ENCODE results near the gene ZNF215. TPM values are rescaled to one million over a fixed set of nuclear protein-coding genes. Genes with fewer than 3 reads are reported as not detected.

ZNF215 gene
- total and polyA plus RNA-seq, 4 donors: 0.26 to 3.9 (median 0.85) TPM

- H3K36me3 ChIP-seq (ENCODE audit: control insufficient read depth in 4 of 4, insufficient read depth in 4 of 4, low read length in 4 of 4): no peaks in the 10 kb centered on the region
- H3K27ac ChIP-seq (ENCODE audit: low read depth in 1 of 2, low read length in 1 of 2): no peak overlapping the region
- no peak for DNase-seq
- no peak overlapping the region for H3K4me3 ChIP-seq
- TF ChIP-seq CTCF (IDR thresholded peaks at IDR 0.05; ENCODE audit: control extremely low read depth, extremely low read depth): no peak
- no peak overlapping the region for H3K9ac ChIP-seq (ENCODE audit: insufficient read depth in 1 of 2, low read length in 2 of 2)
- H3K4me1 ChIP-seq (ENCODE audit: control insufficient read depth in 5 of 5, insufficient read depth in 5 of 5, low read length in 5 of 5): peaks cover 0 to 12% (median 3%) of the 10 kb centered on the region in 5 donors
- no peak for ATAC-seq (ENCODE audit: insufficient read depth, low FRiP score)
- no peaks in the 10 kb centered on the region for H3K9me3 ChIP-seq (ENCODE audit: control insufficient read depth in 4 of 4, insufficient read depth in 3 of 4, low read length in 3 of 4)
- peaks cover 0 to 12% (median 0%) of the 10 kb centered on the region in 3 donors for H3K27me3 ChIP-seq (ENCODE audit: control insufficient read depth in 3 of 3, insufficient read depth in 3 of 3, low read length in 2 of 3)
Observed at GRCh38 chr11:6925007-6925577, 1.1 kb upstream of the ZNF215 start.

GRCh38 chr11:6925636-6926207 lies 504 bp upstream of the ZNF215 start:
- ATAC-seq (ENCODE audit: insufficient read depth, low FRiP score) (no peak), DNase-seq (peak in 1 of 3 donors; percentile 3)
- Histone ChIP-seq H3K9ac (ENCODE audit: insufficient read depth in 1 of 2, low read length in 2 of 2) (no peak overlapping the region), H3K27ac (ENCODE audit: low read depth in 1 of 2, low read length in 1 of 2) (no peak overlapping the region), H3K4me3 (no peak overlapping the region), H3K9me3 (ENCODE audit: control insufficient read depth in 4 of 4, insufficient read depth in 3 of 4, low read length in 3 of 4) (no peaks in the 10 kb centered on the region), H3K27me3 (ENCODE audit: control insufficient read depth in 3 of 3, insufficient read depth in 3 of 3, low read length in 2 of 3) (peaks cover 0 to 12% (median 0%) of the 10 kb centered on the region in 3 donors), H3K4me1 (ENCODE audit: control insufficient read depth in 5 of 5, insufficient read depth in 5 of 5, low read length in 5 of 5) (peaks cover 0 to 12% (median 3%) of the 10 kb centered on the region in 5 donors), H3K36me3 (ENCODE audit: control insufficient read depth in 4 of 4, insufficient read depth in 4 of 4, low read length in 4 of 4) (no peaks in the 10 kb centered on the region)
- WGBS, 2 donors: 59 to 64% methylated on average over 2 of the region's 2 CpGs
- TF ChIP-seq CTCF (IDR thresholded peaks at IDR 0.05; ENCODE audit: control extremely low read depth, extremely low read depth): no peak

GRCh38 chr11:6927030-6927617 lies 898 bp downstream of the ZNF215 start:
- H3K9me3 ChIP-seq (ENCODE audit: control insufficient read depth in 4 of 4, insufficient read depth in 3 of 4, low read length in 3 of 4): no peaks in the 10 kb centered on the region
- peak overlapping the region in 1 of 2 donors; percentile 52 for H3K9ac ChIP-seq (ENCODE audit: insufficient read depth in 1 of 2, low read length in 2 of 2)
- WGBS, 2 donors: 16 to 20% methylated on average over 11 of the region's 11 CpGs
- peaks cover 0 to 12% (median 0%) of the 10 kb centered on the region in 3 donors for H3K27me3 ChIP-seq (ENCODE audit: control insufficient read depth in 3 of 3, insufficient read depth in 3 of 3, low read length in 2 of 3)
- H3K4me3 ChIP-seq: no peak overlapping the region
- no peak for TF ChIP-seq CTCF (IDR thresholded peaks at IDR 0.05; ENCODE audit: control extremely low read depth, extremely low read depth)
- no peak for ATAC-seq (ENCODE audit: insufficient read depth, low FRiP score)
- H3K36me3 ChIP-seq (ENCODE audit: control insufficient read depth in 4 of 4, insufficient read depth in 4 of 4, low read length in 4 of 4): no peaks in the 10 kb centered on the region
- peaks cover 0 to 12% (median 3%) of the 10 kb centered on the region in 5 donors for H3K4me1 ChIP-seq (ENCODE audit: control insufficient read depth in 5 of 5, insufficient read depth in 5 of 5, low read length in 5 of 5)
- no peak overlapping the region for H3K27ac ChIP-seq (ENCODE audit: low read depth in 1 of 2, low read length in 1 of 2)
- no peak for DNase-seq
